Retinal pigment epithelial cell (primary cell): ENCODE data around the gene CAD.

ENCODE experiments used
- DNase-seq: peaks from one replicate; pipeline ENCODE4 v3.0.0-alpha.2; 2010; ENCODE audit warnings: low read depth
- H3K4me3 ChIP-seq: 2 replicates; pipeline ENCODE4 v1.5.1; 2011; ENCODE audit warnings: mild to moderate bottlenecking, low read length, control low read depth, moderate library complexity
- CTCF ChIP-seq: conservative IDR thresholded peaks from 2 replicates; pipeline ENCODE4 v1.5.1; 2011; ENCODE audit warnings: low read depth, low read length, control low read depth, inconsistent platforms

CAD gene

DNA sequence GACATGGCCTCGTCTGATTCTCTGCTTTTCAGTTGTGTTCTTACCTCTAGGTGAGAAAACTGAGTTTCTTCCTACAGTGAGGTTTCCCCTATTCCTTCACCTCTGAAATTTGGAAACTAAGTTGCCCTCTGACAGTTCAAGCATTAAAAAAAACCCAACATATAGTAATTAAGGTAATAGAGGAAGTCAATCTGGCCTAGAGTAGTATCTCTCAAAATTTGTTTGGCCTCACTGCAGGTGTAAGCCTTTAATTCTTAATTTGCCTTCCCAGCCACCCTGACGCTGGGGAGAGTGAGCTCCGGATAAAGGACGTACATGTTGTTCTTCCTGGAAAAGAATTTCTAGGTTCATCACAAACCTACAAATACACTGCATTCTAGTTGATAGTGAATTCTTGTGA lies 1.4 kb downstream of the CAD start:
- no peak overlapping the region for H3K4me3 ChIP-seq
- no peak for TF ChIP-seq CTCF
- no peak for DNase-seq

- no peak for TF ChIP-seq CTCF
- no peak overlapping the region for H3K4me3 ChIP-seq
- no peak for DNase-seq
Observed at GRCh38 chr2:27219091-27219490, 1.9 kb downstream of the CAD start.

DNA sequence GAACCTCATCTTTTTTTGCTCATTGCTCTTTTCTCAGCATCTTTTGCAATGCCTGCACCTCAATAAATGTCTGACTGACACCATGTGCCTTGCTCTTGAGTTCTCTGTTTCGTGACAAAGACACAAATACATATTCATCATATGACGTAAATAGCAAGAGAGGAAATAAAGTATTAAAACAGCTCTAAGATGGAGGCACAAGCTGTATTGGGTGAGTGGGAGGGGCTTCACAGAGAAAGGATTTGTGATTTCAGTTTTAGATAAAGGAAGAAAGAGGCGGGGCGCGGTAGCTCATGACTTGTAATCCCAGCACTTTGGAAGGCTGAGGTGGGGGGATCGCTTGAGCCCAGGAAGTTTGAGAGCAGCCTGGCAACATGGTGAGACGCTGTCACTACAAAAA lies 2.9 kb downstream of the CAD start:
- DNase-seq: no peak
- no peak overlapping the region for H3K4me3 ChIP-seq
- TF ChIP-seq CTCF: no peak

DNA sequence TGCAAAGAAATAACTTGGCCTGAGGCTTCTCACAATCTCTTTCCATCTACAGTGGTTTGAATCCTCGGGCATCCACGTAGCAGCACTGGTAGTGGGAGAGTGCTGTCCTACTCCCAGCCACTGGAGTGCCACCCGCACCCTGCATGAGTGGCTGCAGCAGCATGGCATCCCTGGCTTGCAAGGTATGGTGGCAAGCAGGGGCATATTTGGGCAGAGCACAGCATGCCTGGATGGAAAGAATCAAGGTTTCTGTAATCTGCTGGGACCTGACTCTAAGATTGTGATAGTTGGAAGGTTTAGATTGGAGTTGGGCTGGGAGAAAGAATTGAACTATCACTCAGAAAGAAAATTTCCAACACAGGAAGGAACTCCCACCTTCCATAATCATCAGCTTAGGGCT lies 4.0 kb downstream of the CAD start:
- TF ChIP-seq CTCF: no peak
- no peak for DNase-seq
- H3K4me3 ChIP-seq: no peak overlapping the region

- no peak for DNase-seq
- TF ChIP-seq CTCF: no peak
- H3K4me3 ChIP-seq: no peak overlapping the region
Observed at GRCh38 chr2:27222407-27222806, 5.2 kb downstream of the CAD start.

- no peak overlapping the region for H3K4me3 ChIP-seq
- TF ChIP-seq CTCF: no peak
- DNase-seq: no peak
Observed at GRCh38 chr2:27223416-27223815, 6.2 kb downstream of the CAD start.

DNA sequence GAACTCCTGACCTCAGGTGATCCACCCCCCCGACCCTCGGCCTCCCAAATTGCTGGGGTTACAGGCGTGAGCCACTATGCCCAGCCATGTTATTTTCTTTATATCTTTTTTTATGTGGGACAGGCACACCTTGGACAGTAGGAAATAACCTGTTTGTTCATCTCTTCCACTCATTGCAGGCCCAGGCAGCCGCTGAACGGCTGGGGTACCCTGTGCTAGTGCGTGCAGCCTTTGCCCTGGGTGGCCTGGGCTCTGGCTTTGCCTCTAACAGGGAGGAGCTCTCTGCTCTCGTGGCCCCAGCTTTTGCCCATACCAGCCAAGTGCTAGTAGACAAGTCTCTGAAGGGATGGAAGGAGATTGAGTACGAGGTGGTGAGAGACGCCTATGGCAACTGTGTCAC lies 8.4 kb downstream of the CAD start:
- no peak for TF ChIP-seq CTCF
- no peak for DNase-seq

More for the DNA sequence above, 8.4 kb downstream of the CAD start:
- no peak overlapping the region for H3K4me3 ChIP-seq
